NT2/D1 (cell line): ENCODE results near the gene NHERF2.

Experiments
- DNase-seq: peaks from one replicate; pipeline ENCODE4 v3.0.0-alpha.2; 2011; ENCODE audit warnings: low read depth, low spot score
- H3K27me3 ChIP-seq: 2 replicates; pipeline ENCODE4 v1.6.0; 2011; ENCODE audit warnings: mild to moderate bottlenecking; ENCODE audit not compliant: insufficient read length, insufficient read depth
- H3K36me3 ChIP-seq: 2 replicates; pipeline ENCODE4 v1.6.1; 2011; ENCODE audit warnings: mild to moderate bottlenecking, low read length, mixed read lengths; ENCODE audit not compliant: insufficient read depth, insufficient read length
- H3K4me1 ChIP-seq: 2 replicates; pipeline ENCODE4 v1.5.1; 2011; ENCODE audit not compliant: insufficient read depth, insufficient read length
- H3K4me3 ChIP-seq: 2 replicates; pipeline ENCODE4 v1.5.1; 2011; ENCODE audit warnings: low read depth; ENCODE audit not compliant: insufficient read length
- H3K9ac ChIP-seq: 2 replicates; pipeline ENCODE4 v1.6.0; 2011; ENCODE audit warnings: low read depth; ENCODE audit not compliant: insufficient read length
- H3K9me3 ChIP-seq: 2 replicates; pipeline ENCODE4 v1.5.1; 2011; ENCODE audit warnings: mild to moderate bottlenecking, low read length; ENCODE audit not compliant: insufficient read depth
- SUZ12 ChIP-seq: IDR thresholded peaks from 2 replicates; pipeline ENCODE4 v1.6.1; 2011; ENCODE audit not compliant: insufficient read length, insufficient read depth; ENCODE audit errors: extremely low read depth
- YY1 ChIP-seq: IDR thresholded peaks from 2 replicates; pipeline ENCODE4 v1.6.1; 2011; ENCODE audit not compliant: insufficient read length, insufficient read depth
- ZNF274 ChIP-seq: IDR thresholded peaks from 2 replicates; pipeline ENCODE4 v1.6.1; 2011; ENCODE audit warnings: mild to moderate bottlenecking, low read depth, low read length

The NHERF2 gene

GRCh38 chr16:1999866-2000514, 26.7 kb upstream of the NHERF2 start:
- H3K9me3 ChIP-seq, result no peaks in the 10 kb centered on the region
- DNase-seq, result no peak
- H3K4me3 ChIP-seq, result no peak overlapping the region
- H3K9ac ChIP-seq, result no peak overlapping the region
- peaks cover 19% of the 10 kb centered on the region for H3K4me1 ChIP-seq
- H3K36me3 ChIP-seq, result peaks cover 89% of the 10 kb centered on the region
- no peaks in the 10 kb centered on the region for H3K27me3 ChIP-seq
- TF ChIP-seq SUZ12 (no peak), ZNF274 (no peak), YY1 (no peak)

- TF ChIP-seq YY1, result no peak
- no peak for TF ChIP-seq ZNF274
- no peak for TF ChIP-seq SUZ12
- Histone ChIP-seq H3K36me3 (peaks cover 90% of the 10 kb centered on the region), H3K9ac (no peak overlapping the region), H3K4me1 (peaks cover 21% of the 10 kb centered on the region), H3K4me3 (no peak overlapping the region), H3K27me3 (no peaks in the 10 kb centered on the region), H3K9me3 (no peaks in the 10 kb centered on the region)
- no peak for DNase-seq
Observed at GRCh38 chr16:2001035-2001434, 25.7 kb upstream of the NHERF2 start.

- no peak for DNase-seq
- H3K4me3 ChIP-seq, result no peak overlapping the region
- H3K4me1 ChIP-seq, result peaks cover 27% of the 10 kb centered on the region
- no peaks in the 10 kb centered on the region for H3K27me3 ChIP-seq
- H3K9ac ChIP-seq, result no peak overlapping the region
- TF ChIP-seq YY1, result no peak
- TF ChIP-seq SUZ12, result no peak
- TF ChIP-seq ZNF274, result no peak
- no peaks in the 10 kb centered on the region for H3K9me3 ChIP-seq
- H3K36me3 ChIP-seq, result peaks cover 90% of the 10 kb centered on the region
Observed at GRCh38 chr16:2001456-2002355, 25.0 kb upstream of the NHERF2 start.

- Histone ChIP-seq H3K4me1 (peaks cover 35% of the 10 kb centered on the region), H3K4me3 (no peak overlapping the region), H3K27me3 (no peaks in the 10 kb centered on the region), H3K9ac (peak overlapping the region; percentile 78), H3K36me3 (peaks cover 90% of the 10 kb centered on the region), H3K9me3 (no peaks in the 10 kb centered on the region)
- TF ChIP-seq YY1 (no peak), ZNF274 (no peak), SUZ12 (no peak)
- no peak for DNase-seq
Observed at GRCh38 chr16:2002406-2003230, 24.1 kb upstream of the NHERF2 start.

GRCh38 chr16:2003231-2003826, 23.4 kb upstream of the NHERF2 start:
- H3K36me3 ChIP-seq, result peaks cover 90% of the 10 kb centered on the region
- no peak for DNase-seq
- H3K27me3 ChIP-seq, result no peaks in the 10 kb centered on the region
- peak overlapping the region; percentile 78 for H3K9ac ChIP-seq
- H3K4me1 ChIP-seq, result peaks cover 38% of the 10 kb centered on the region
- TF ChIP-seq SUZ12, result no peak
- H3K4me3 ChIP-seq, result no peak overlapping the region
- no peaks in the 10 kb centered on the region for H3K9me3 ChIP-seq

- no peaks in the 10 kb centered on the region for H3K27me3 ChIP-seq
- peaks cover 38% of the 10 kb centered on the region for H3K4me1 ChIP-seq
- no peaks in the 10 kb centered on the region for H3K9me3 ChIP-seq
- TF ChIP-seq YY1 (peak; percentile 43), SUZ12 (no peak)
- H3K9ac ChIP-seq, result peak overlapping the region; percentile 78
- H3K4me3 ChIP-seq, result no peak overlapping the region
- peak; percentile 98 for DNase-seq
- peaks cover 87% of the 10 kb centered on the region for H3K36me3 ChIP-seq
Observed at GRCh38 chr16:2003827-2004641, 22.7 kb upstream of the NHERF2 start.
